Left renal pelvis (tissue), 4 donors: ENCODE results near the gene PSTPIP1. TPM values are rescaled to one million over a fixed set of nuclear protein-coding genes. Genes with fewer than 3 reads are reported as not detected.
A peak's percentile ranks its signal among the peaks of the same experiment; 100 is the strongest.

Source experiments
- DNase-seq, 4 donors: peaks; one replicate each; pipeline ENCODE4 v3.0.0-alpha.2; 2013; ENCODE audit warnings: low read depth in 4 of 4, low spot score in 3 of 4
- polyA plus RNA-seq, 4 donors: library from polyadenylated mRNA; unstranded; fragments of 120-200 nt; gene quantifications; one replicate each; pipeline ENCODE4 v1.2.1, GENCODE V29; 2013; ENCODE audit not compliant: insufficient read length in 4 of 4

PSTPIP1 gene
- polyA plus RNA-seq, 4 donors: 0.73 to 2.2 (median 1.3) TPM

GRCh38 chr15:77064063-77064462, 69.1 kb downstream of the PSTPIP1 start:
- no peak for DNase-seq

- no peak for DNase-seq
Observed at GRCh38 chr15:77064539-77065308, 69.8 kb downstream of the PSTPIP1 start.

GRCh38 chr15:77066971-77067690, 72.2 kb downstream of the PSTPIP1 start:
- no peak for DNase-seq

- no peak for DNase-seq
Observed at GRCh38 chr15:77067691-77068367, 72.9 kb downstream of the PSTPIP1 start.

- DNase-seq: no peak
Observed at GRCh38 chr15:77068633-77069032, 73.7 kb downstream of the PSTPIP1 start.

GRCh38 chr15:77069521-77070121, 74.7 kb downstream of the PSTPIP1 start:
- DNase-seq: no peak

- DNase-seq: no peak
Observed at GRCh38 chr15:77070180-77070494, 75.2 kb downstream of the PSTPIP1 start.

GRCh38 chr15:77070495-77071304, 75.8 kb downstream of the PSTPIP1 start, which contains the start of gene TSPAN3:
TSS of gene TSPAN3 (minus strand) at chr15:77071109. CDS start at chr15:77070954, 155 bp downstream.
- peak; percentile 85 to 87 (median 86) for DNase-seq

GRCh38 chr15:77071305-77072223, 76.6 kb downstream of the PSTPIP1 start:
- DNase-seq: no peak

- no peak for DNase-seq
Observed at GRCh38 chr15:77074350-77074749, 79.4 kb downstream of the PSTPIP1 start.

- DNase-seq: no peak
Observed at GRCh38 chr15:77075528-77075927, 80.6 kb downstream of the PSTPIP1 start.

- no peak for DNase-seq
Observed at GRCh38 chr15:77076323-77076915, 81.5 kb downstream of the PSTPIP1 start.

- DNase-seq: no peak
Observed at GRCh38 chr15:77081971-77082370, 87.0 kb downstream of the PSTPIP1 start.

GRCh38 chr15:77083381-77084160, 88.6 kb downstream of the PSTPIP1 start:
- no peak for DNase-seq

GRCh38 chr15:77084436-77084835, 89.5 kb downstream of the PSTPIP1 start:
- no peak for DNase-seq

- DNase-seq: no peak
Observed at GRCh38 chr15:77085297-77085696, 90.4 kb downstream of the PSTPIP1 start.
